GM19351 (cell line): ENCODE measurements around the gene PYGO2.

Experiments
- ATAC-seq: cut with Tn5 transposase; IDR thresholded peaks from one replicate; pipeline ENCODE4 v1.9.1; 2021; ENCODE audit warnings: mild to moderate bottlenecking, moderate library complexity; ENCODE audit not compliant: unreplicated experiment

PYGO2 gene, protein sequence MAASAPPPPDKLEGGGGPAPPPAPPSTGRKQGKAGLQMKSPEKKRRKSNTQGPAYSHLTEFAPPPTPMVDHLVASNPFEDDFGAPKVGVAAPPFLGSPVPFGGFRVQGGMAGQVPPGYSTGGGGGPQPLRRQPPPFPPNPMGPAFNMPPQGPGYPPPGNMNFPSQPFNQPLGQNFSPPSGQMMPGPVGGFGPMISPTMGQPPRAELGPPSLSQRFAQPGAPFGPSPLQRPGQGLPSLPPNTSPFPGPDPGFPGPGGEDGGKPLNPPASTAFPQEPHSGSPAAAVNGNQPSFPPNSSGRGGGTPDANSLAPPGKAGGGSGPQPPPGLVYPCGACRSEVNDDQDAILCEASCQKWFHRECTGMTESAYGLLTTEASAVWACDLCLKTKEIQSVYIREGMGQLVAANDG

DNA sequence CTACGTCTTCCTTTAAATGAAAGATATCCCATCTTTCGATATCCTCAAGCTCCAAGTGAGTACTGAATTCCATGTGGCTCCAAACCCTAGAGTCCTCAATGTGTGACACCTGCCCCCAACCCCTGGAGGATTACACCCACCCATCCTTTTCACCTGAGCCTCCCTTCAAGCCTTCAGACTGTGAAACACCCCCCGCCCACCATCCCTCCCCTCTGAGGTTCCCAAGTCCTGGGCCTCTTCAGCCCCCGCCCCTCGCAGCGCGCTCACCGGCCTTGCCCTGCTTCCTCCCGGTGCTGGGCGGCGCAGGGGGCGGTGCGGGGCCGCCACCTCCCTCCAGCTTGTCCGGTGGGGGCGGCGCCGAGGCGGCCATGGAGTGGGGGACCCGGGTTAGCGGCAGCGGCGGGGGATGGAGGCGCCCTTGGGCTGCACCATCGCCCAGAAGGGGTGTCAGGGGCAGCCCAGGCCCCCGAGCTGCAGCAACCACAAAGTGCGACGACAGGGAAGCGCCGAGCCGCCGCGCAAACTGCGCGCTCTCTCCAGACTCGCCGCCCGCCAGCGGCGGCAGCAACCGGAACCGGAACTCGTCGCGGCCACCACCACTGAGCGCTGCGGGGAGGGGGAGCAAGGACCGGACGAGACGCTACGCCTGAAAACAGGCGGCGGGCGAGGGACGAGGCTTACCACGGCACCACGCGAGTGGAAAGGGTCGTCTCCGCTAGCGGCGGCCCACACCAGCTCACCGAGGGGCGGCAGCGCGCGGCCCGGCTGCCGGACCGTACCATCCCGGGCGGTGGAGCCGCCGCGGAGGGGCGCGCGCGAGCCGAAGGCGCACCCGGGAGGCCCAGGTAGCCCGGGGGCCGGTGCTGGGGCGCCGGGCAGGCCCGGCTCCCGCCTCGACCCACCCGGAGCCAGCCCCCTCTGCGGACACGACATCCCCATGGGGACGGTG is at the start of gene PYGO2:
Gene PYGO2 (minus strand): TSS at position 576 of the 949 bp plus-strand sequence. CDS start 206 bp downstream, at position 370.
- ATAC-seq: peak; percentile 80

DNA sequence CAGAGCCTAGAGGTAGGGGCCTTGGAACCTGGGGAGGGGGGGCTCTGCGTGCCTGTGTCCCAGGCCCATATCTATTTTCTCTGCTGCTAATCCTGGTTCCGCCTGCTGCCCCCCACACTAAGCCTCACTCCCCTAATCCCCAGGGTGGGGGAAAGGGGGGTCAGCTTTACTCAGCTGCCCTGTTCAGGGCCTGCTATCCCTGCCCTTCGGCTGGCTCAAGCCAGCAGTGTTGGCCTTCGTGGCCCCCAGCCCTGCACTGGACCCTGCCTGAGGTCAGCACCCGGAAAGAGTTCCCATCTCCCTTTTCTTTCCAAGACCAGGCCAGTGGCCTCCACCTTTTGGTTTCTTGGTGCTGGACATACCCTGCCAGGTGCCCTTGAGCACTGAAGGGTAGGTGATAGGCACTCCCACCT is 49.4 kb upstream of the PYGO2 start:
- ATAC-seq: no peak

DNA sequence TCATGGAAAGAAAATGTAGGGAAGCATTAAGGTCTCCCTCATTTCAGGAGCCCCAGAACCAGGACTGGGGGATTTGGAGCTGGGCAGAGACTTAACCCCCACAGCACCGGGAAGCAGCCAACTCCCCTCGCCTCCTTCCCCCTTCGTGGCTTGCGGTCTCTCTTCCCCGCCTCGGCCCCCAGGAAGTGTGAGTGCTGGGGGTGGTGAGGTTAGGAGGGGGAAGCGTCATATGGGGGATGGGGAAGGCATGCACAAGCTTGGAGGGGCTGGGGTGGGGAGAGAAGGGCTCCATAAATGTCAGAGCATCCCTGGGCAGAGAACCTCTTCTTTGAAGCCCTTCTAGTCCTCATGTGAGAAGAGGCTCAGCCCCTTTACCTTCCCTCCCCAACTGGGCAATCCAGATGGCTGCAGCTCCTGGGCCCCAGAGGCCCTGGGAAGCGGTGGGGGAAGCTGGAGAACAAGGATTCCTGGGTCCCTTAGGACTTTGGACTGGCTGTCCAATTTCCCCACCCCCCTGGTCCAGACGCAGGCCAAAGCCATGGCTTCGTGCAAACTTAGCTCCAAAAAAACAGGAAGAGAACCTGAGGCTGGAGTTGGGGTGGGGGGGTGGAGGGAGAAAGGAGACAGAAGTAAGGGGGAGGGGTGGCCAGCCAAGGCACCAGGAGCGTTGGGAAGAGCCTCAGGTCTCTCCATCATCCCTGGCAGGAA is 48.8 kb upstream of the PYGO2 start:
- ATAC-seq: no peak

DNA sequence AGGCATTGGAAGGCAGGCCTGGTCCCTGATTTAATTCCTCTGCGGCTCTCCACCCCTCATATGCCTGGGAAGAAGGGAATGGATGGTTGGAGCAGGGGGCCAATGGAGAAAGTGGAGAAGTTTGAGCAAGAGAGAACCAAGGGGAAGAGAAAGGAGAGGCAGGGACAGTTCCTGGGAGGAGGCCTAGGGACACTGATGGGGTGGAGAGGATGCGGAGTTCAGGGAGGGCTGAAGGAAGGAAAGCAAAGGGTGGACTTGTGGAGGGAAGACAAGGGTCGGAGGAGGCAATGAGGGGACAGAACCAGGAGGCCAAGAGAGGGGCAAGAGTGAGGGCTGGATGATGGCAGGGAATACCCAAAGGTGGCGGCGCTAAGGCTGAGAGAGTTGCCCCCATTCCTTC is 48.2 kb upstream of the PYGO2 start:
- ATAC-seq: no peak

DNA sequence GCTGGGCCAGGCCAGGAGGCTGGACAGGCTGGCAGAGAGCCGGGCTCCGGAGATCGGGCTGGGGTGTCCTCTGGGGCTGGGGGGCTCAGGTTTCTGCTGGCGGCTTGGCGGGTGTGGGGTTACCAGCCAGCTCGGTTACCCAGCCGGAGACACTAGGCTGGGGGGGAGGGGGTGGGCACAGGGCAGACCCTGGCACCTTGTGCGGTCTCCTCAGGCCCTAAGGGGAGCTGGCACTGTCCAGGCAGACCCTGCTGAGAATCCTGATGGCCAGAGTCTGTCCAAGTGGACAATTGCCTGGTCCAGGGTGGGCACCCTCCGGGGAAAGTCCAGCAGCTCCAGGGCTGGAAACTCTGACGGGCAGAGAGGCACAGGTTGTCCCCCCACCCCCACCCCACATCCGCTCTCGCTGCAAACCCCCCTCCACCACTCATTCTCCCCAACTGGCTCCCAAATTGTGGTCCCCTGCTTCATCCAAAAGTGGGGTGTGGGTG is 47.7 kb upstream of the PYGO2 start:
- ATAC-seq: no peak

DNA sequence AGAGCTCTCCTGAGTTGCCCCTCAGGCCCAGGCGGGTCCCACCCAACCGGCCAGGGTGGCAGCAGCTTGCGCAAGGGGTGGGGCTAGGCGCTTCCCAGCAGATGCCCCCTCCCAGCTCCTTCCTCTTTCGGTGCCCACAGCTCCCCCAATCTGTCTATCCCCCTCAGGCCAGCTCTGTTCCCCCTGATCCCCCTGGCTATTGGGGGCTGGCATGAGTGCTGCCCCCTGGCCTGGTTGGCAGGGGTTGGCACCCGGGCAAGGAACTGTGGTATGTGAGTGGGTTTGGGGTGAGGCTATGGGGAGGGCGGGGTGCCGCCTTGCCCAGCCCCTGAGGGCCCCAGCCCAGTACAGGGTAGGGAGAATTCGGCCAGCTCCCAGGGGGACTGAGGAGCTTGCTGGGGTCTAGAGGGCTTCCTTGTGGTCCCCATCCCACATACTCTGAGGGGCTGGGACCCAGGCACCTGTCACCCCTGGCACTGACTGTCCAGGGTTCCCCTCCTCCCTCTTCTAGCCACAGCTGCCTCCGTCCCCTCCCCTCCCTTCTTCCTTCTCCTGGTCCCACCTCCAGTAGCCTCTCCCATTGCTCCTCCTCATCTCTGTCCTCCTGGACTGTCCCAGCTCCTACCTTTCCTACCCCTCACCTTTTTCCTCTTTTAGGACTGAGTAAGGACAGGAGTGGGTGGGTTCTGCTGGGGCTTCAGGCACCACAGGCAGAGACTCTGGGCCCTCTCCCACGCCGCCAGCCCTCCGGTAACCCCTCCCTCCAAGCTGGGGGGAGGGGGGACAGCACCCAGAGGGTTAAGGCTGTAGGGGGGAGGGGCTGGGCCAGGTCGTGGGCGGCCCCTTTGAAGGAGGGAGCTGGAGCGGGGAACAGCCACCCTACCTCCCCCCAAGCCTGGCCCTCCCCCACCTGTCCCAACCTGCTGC is 46.7 kb upstream of the PYGO2 start:
- no peak for ATAC-seq

DNA sequence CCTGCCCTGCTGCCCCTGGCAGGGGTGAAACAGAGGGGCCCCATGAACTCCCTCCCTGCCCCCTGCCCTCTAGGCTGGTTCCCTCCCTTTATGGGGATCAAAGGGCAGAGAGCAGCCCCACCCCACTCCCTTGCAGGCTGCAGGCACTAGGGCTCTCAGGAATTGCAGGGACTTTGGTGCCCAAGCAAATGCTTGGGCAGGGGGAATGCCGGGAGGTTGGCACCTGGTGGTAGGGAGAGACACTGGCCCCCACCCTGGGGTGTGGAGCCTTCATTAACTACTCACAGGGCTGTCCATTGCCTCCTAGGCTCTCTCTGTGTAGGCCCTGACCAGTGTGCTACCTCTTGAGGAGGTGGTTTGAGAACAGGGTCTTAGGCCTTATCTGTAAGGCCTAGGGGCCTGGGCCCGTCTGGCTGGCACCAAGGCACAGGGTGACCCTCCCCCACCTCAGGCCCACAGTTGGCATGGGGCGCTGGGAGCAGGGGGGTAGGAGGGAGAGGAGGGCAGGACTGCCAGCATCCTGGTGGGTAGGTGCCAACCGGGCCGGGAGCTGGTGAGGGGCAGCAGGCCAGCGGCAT is 45.8 kb upstream of the PYGO2 start:
- ATAC-seq: no peak

DNA sequence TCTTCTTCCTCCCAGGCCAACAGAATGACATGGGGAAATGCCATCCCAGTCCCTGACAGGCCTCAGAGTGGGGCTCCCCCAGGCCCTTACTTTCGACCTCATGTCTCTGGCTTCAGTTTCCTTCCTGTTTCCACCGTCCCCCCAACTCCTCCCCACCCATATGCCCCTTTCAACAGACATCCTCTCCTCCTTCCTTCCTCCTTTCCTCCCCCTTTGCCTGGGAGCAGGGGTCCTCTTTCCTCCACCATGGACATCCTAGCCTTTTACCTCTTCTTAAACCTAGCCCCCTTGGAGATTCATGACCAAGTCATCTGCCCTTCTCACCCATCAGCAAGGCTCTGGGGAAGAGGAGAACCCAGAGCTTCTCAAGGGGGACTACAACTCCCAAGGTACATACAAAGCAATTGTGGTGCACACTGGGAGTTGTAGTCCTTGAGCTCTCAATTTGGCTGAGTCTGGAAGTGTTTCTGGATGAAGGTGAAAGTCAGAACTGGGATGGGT is 45.1 kb upstream of the PYGO2 start:
- no peak for ATAC-seq

DNA sequence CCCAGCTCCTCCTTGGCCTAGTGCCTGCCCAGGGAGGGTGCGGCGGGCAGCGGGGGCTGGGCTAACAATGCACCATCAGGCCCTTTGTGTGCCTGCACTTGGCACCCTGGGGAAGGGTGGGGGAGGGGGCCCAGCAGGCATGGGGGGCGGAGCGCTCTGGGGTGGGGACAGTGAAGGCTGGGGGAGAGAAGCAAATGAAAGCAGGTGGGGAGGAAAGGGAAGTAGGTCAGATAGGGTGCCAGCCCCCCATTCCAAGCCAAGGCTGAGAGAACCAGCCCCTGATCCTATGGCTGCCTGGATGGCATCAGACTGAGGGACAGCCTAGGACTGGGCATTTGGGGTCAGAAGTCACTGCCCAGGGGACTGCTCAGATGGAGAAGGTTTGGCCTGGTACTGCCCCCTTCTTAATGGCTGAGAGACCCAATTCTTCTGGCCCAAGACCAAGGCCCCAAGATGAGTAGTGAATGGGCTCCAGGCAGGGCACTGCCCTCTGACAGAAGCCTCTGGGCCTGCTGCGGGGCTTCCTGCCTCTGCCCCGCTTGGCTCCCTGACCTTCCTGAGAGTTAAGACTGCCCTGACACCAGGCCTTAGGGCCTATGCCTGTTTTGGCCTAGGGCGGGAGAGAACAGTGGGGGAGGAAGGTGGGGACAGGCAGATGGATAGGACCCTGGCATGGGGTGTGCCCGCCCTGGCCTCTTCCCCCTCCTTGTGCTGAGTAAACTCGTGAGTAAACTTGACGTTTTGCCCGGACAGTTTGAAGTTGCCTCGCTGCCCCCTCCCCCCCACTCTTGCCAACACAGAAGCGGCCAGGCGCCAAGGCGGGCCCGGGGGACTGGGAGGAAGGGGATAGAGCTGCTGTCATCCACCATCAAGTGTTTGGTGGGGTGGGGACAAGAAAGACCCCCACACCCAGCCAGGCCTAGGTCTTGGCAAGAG is 43.8 kb upstream of the PYGO2 start:
- no peak for ATAC-seq

DNA sequence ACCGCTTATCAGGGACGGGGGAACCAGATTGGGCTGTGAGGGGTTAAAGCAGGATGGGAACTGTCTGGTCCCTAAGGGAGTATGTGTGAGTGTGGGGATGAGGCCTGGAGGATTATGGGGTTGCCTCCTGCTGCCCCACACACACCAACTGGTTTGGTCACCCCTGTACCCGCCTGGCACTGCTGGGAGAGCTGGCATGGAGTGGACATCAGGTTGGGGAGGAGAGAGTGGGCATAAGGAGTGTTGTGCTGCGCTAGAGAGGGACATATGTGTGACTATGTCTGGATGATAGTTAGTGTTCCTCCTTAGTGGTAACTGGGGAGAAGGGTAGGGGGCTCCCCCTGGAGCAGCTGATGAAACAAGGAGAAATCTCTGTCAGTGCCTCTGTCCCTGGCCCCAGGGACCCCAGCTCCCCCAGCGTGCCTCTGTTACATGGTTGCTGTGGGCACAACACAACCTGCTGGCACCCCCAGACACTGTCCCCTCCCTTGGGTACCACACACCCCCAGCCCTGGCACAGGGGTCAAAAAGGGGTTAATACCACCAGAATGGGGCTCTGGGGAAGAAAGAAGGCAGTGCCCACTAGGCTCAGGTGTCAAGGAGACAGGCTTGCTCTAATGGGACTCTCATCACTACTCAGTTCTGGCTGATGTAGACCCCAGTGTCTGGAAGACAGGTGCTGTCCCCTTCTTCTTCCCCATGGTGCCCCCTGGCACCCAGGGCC is 42.9 kb upstream of the PYGO2 start:
- no peak for ATAC-seq

DNA sequence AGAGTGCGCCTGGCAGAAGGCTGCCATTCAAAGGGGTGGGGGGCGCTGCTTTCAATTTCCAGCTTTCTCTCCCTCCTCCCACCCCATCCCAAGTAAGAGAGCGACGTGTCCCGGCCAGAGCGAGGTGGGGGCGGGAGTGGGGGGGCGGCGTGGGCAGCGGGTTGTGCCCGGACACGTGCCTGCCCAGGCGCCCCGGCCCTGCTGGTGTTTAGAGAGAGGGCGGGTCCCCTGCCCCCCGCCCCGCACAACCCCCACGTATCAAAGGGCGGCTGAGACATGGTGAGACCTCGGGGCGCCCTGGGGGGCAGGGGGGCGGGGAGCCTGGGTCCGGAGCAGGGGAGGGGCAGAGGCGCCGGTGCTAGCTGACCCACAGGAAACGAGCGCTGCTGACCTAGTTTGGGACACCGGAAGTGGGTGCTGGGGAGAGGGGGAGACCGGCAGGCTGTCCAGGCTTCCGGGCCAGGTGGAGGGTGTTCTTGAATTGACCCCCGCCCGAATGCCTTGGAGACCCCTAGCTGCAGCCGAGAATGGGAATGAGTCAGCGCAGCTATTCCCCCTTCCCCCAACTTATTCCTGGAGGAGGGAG is 42.3 kb upstream of the PYGO2 start:
- no peak for ATAC-seq

DNA sequence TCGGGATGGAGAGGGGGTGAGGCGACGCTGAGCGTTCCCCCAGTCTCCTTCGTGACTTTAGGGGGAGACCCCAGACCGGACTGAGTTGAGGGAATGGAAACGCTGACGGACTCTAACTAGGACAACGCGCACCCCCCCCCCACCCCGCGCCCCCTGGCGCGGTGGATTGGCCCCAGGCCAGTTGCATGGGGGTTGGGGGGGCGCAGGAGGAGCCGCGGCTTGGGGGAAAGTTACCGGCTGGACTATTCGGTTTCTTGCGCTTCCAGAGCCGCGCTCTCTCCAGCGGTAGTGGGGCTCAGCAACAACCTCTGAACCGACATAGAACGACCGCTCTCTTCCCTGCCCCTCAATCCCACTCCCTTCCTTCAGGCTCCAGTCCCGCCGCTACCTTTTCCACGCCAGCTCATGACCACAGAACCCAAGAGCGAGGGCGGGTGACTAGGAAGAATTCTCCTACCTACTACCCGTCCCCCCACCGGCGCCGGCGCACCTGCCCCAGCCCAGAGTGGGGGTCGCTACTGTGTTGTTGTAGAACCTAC is 41.7 kb upstream of the PYGO2 start:
- ATAC-seq: no peak

DNA sequence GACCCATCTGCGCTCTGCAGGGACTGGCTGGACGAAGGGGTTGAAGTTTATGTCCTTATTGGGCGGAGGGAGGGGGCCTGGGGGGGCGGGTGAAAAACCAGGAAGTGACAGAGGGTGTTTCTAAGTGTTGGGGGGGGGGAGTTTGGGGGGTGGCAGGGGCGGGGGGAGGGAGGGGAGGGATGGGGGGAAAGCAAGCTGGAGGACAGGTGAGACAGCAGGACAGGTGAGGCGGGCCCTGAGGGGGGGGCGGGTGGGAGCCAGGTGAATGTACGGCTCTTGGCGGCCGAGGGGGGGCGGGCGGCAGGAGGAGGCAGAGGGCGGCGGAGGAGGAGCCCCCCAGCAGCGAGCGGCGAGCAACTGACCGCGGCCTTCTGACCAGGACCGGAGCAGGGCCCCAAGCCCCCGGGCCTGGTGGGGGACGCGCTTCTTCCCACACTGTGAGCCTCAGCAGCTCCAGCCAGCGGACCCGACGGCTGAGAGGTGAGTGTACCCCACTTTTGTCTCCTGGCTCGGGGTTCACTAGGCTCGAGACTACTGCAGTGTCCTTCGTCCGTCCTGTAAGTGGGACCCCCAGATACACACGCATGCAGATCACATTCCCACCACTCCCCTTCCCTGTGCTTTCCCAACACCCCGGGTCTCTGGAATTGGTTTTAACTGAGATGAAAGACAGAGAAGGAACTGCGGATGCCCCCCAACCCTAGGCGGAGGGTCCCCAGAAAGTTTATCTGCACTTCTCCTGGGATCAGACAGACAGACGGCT is 41.1 kb upstream of the PYGO2 start, which contains the start of gene ZBTB7B:
Gene ZBTB7B (plus strand): TSS at position 339 of the 763 bp plus-strand sequence. CDS start 11,859 bp downstream, outside the sequence.
- no peak for ATAC-seq

DNA sequence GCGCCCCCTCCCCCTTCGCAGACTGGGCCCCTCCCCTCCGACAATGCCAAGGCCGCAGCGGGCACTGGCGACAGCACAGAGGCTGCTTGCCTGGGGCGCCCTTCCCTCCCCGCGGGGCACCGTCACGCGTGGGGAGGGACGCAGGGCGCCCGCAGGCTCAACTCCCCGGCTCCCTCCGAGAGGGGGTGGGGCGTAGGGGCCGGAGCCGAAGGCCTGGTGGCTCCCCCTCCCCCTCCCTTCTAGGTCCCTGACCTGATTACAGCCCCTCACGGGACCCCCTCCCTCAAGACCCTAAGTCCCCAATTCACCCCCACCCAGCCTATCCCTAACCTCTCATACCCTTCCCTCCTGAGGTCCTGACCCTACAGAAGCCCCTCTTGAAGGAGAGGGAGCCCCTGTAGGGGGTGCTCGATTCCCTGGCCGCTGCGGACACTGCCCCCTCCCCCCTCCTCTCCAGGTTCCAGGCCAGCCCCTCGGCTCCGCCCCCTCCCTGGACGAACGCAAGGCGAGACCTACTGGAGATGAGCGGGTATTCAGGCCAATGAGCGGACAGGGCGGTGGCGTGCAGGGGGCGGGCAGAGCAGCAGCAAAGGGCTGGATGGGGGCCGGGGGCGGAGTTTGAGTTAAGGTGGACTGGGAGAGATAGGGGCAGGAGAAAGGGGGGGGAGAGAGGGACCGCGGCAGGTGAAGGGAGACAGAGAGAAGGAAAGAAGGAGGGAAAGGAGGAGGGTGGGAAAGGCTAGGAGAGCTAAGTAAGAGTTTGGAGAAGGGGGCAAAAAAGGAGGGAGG is 40.3 kb upstream of the PYGO2 start:
- peak; percentile 49 for ATAC-seq

DNA sequence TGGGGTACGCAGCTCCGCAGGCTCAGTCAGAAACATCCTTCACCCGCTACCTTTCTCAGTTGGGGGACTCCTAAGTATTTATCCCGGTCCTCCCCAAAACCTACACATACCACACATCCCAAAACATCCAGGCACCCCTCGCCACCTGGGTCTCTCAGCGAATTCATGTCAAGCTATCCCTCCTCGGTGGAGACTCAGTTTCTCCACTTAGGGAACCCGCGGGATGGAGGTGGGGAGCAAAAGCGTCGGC is 39.8 kb upstream of the PYGO2 start:
- ATAC-seq: no peak
